Sigmoid colon (tissue), 7 donors: ENCODE measurements around the gene VAC14. TPM values are rescaled to one million over a fixed set of nuclear protein-coding genes. Genes with fewer than 3 reads are reported as not detected.
A peak's percentile ranks its signal among the peaks of the same experiment; 100 is the strongest.

Source experiments
- DNase-seq: peaks from one replicate; pipeline ENCODE4 v3.0.0-alpha.2; 2019
- H3K27ac ChIP-seq, 4 donors: fragments of 200-600 bp; sonication (generic); one replicate each; pipeline ENCODE4 v1.5.1; 2016 to 2019; ENCODE audit warnings: mild to moderate bottlenecking in 1 of 4
- H3K27me3 ChIP-seq, 3 donors: fragments of 200-600 bp; sonication (generic); one replicate each; pipeline ENCODE4 v1.5.1; 2019; ENCODE audit warnings: mild to moderate bottlenecking in 1 of 3
- H3K36me3 ChIP-seq, 4 donors: fragments of 200-600 bp; sonication (generic); one replicate each; pipeline ENCODE4 v1.5.1; 2016 to 2019
- H3K4me1 ChIP-seq, 4 donors: fragments of 200-600 bp; sonication (generic); one replicate each; pipeline ENCODE4 v1.5.1; 2017 to 2019
- H3K4me3 ChIP-seq, 4 donors: fragments of 200-600 bp; sonication (generic); one replicate each; pipeline ENCODE4 v1.5.1; 2017 to 2019; ENCODE audit warnings: mild to moderate bottlenecking in 2 of 4, moderate library complexity in 1 of 4
- H3K9me3 ChIP-seq, 4 donors: fragments of 200-600 bp in 3 of 4; sonication (generic) in 3 of 4; one replicate each; pipeline versions ENCODE4 v1.5.1 to v1.6.1; 2013 to 2019
- EP300 ChIP-seq, 4 donors: sonication (generic); formaldehyde crosslinking; IDR thresholded peaks; one replicate each; pipeline ENCODE4 v1.6.1; 2017; ENCODE audit warnings: antibody characterized with exemption in 4 of 4
- POLR2A ChIP-seq, 2 donors: fragments of 450-650 bp; IDR thresholded peaks; one replicate each; pipeline ENCODE4 v1.6.1; 2016; ENCODE audit warnings: antibody characterized with exemption in 2 of 2, mild to moderate bottlenecking in 2 of 2, moderate library complexity in 2 of 2
- POLR2AphosphoS5 ChIP-seq, 4 donors: sonication (generic); formaldehyde crosslinking; IDR thresholded peaks; one replicate each; pipeline ENCODE4 v1.6.1; 2017; ENCODE audit warnings: antibody characterized with exemption in 4 of 4
- WGBS, 2 donors: extraction: QIAGEN DNeasy Blood & Tissue Kit; methylation state at CpG; one replicate each; pipeline ENCODE4 v1.1.7; 2013; 5-methylcytosine and 5-hydroxymethylcytosine counted together
- intact Hi-C: fragments of 100-400 bp; cut with DNase I; formaldehyde crosslinking; loops from one replicate; pipeline ENCODE4 v1.15.1; 2023
- polyA plus RNA-seq, 3 donors: library from polyadenylated mRNA; stranded (reverse); fragments of 200-250 nt; gene quantifications; one replicate each; pipeline ENCODE4 v1.2.3, GENCODE V29; 2013
- total RNA-seq, 4 donors: library from RNA; depleted of rRNA; stranded (reverse); fragments of >200 nt; gene quantifications; one replicate each; pipeline ENCODE4 v1.1.0, GENCODE V29; 2016
- TF ChIP-seq, protein P1 (sequence below), 4 experiments: fragments of 450-650 bp in 3 of 4; fragments of 200-600 bp in 1 of 4; IDR thresholded peaks; one replicate each; pipeline ENCODE4 v1.5.1; 2016 to 2019; ENCODE audit warnings: antibody characterized with exemption in 4 of 4, mild to moderate bottlenecking in 3 of 4, moderate library complexity in 2 of 4
- donor health status: healthy with polysubstance abuse.
- donor health status: Bipolar disorder and iron deficiency.
- donor health status: healthy.

Gene VAC14
- total and polyA plus RNA-seq, 7 donors = 16.8 to 36.2 (median 22.1) TPM

DNA sequence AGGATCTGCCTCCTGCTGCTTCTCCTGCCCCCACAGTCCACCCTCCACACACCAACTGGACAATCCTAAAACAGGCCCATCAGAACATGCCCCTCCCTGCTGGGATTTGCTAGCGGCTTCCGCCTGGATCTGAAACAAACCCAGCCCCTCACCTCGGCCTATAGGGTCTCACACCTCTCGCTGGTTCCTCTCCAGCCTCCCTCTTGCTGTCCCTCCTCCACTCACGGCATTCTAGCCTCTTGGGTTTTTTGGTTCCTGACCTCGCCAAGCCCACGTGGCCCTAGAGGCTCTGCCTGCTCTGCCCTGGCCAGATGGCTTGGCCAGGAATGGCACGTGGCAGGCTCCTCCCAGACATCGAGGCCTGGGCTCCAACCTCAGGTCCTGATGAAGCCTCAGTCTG lies 99.4 kb downstream of the VAC14 start:
- TF ChIP-seq POLR2A (IDR thresholded peaks at IDR 0.05) (no peak), EP300 (IDR thresholded peaks at IDR 0.05) (no peak), POLR2AphosphoS5 (IDR thresholded peaks at IDR 0.05) (no peak)
- TF ChIP-seq, protein P1, sequence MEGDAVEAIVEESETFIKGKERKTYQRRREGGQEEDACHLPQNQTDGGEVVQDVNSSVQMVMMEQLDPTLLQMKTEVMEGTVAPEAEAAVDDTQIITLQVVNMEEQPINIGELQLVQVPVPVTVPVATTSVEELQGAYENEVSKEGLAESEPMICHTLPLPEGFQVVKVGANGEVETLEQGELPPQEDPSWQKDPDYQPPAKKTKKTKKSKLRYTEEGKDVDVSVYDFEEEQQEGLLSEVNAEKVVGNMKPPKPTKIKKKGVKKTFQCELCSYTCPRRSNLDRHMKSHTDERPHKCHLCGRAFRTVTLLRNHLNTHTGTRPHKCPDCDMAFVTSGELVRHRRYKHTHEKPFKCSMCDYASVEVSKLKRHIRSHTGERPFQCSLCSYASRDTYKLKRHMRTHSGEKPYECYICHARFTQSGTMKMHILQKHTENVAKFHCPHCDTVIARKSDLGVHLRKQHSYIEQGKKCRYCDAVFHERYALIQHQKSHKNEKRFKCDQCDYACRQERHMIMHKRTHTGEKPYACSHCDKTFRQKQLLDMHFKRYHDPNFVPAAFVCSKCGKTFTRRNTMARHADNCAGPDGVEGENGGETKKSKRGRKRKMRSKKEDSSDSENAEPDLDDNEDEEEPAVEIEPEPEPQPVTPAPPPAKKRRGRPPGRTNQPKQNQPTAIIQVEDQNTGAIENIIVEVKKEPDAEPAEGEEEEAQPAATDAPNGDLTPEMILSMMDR (IDR thresholded peaks at IDR 0.05) = no peak
- Histone ChIP-seq H3K4me3 (no peak overlapping the region), H3K36me3 (no peaks in the 10 kb centered on the region), H3K27me3 (no peaks in the 10 kb centered on the region), H3K9me3 (no peaks in the 10 kb centered on the region), H3K27ac (peak overlapping the region; percentile 92 to 99 (median 98)), H3K4me1 (peaks cover 6 to 98% (median 94%) of the 10 kb centered on the region in 4 donors)
- 85 to 91% methylated on average over 9 of the region's 9 CpGs for WGBS, 2 donors
- intact Hi-C loops = loop anchor here (5.0 kb wide), 1 partner anchor 36 kb away; no protein-coding TSS in a partner anchor
- no peak for DNase-seq

DNA sequence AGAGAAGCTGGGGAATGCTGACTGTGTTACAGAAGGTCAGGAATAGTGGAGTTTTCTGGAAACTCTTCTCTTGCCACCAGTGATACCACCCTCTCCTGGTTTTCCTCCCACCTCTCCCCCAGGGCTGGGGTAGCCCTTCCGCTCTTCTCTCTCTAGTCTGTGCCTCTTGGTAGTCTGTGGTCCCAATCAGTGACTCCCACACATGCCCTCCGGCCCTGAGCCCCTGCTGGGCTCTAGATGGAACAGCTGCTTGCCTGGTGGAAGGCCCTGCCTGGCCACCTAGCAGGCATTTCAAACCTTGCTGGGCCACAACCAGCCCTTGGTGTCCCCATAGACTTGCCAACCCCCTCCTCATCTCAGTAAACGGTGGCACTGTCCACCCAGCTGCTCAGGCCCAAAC lies 99.9 kb downstream of the VAC14 start:
- Histone ChIP-seq H3K36me3 (no peaks in the 10 kb centered on the region), H3K9me3 (no peaks in the 10 kb centered on the region), H3K27ac (peak overlapping the region; percentile 92 to 99 (median 98)), H3K4me3 (no peak overlapping the region), H3K27me3 (no peaks in the 10 kb centered on the region), H3K4me1 (peaks cover 6 to 98% (median 94%) of the 10 kb centered on the region in 4 donors)
- intact Hi-C loops = loop anchor here (5.0 kb wide), 1 partner anchor 36 kb away; no protein-coding TSS in a partner anchor
- no peak for DNase-seq
- TF ChIP-seq POLR2A (IDR thresholded peaks at IDR 0.05) (no peak), EP300 (IDR thresholded peaks at IDR 0.05) (no peak), POLR2AphosphoS5 (IDR thresholded peaks at IDR 0.05) (no peak)
- TF ChIP-seq, protein P1 (IDR thresholded peaks at IDR 0.05) = no peak
- WGBS, 2 donors = 84% methylated on average over 3 of the region's 3 CpGs

- intact Hi-C loops = loop anchor here (5.0 kb wide), 1 partner anchor 37 kb away; no protein-coding TSS in a partner anchor
- H3K36me3 ChIP-seq = no peaks in the 10 kb centered on the region
- H3K4me3 ChIP-seq = no peak overlapping the region
- 79 to 90% methylated on average over 30 of the region's 30 CpGs for WGBS, 2 donors
- H3K27me3 ChIP-seq = no peaks in the 10 kb centered on the region
- no peaks in the 10 kb centered on the region for H3K9me3 ChIP-seq
- peak overlapping the region; percentile 92 to 99 (median 98) for H3K27ac ChIP-seq
- peak; percentile 84 for DNase-seq
- TF ChIP-seq POLR2A (IDR thresholded peaks at IDR 0.05) (no peak), POLR2AphosphoS5 (IDR thresholded peaks at IDR 0.05) (peak in 3 of 4 donors; percentile 18 to 31 (median 26))
- H3K4me1 ChIP-seq = peaks cover 6 to 98% (median 94%) of the 10 kb centered on the region in 4 donors
Measured at GRCh38 chr16:70700101-70701020, 100.6 kb downstream of the VAC14 start.

DNA sequence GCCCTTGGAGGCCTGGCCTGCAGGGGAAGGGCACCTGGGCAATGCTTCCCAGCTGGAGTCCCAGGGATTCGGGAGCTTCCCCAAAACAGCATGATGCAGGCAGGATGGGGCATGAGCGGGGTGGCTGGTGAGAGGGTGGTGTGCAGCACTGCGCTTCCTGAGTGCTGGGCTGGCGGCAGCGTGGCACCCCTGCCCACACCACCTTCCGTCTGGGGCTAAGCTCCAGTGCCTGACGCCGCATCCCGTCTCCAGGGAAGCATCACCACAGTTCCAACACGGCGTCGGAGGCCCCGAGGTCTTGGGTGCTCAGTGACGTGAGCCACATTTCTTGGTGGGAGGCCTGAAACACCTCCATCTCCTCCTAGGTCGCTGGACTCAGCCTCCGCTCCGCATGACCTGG lies 101.3 kb downstream of the VAC14 start:
- Histone ChIP-seq H3K4me3 (no peak overlapping the region), H3K36me3 (no peaks in the 10 kb centered on the region), H3K27ac (peak overlapping the region; percentile 92 to 99 (median 98)), H3K9me3 (no peaks in the 10 kb centered on the region), H3K27me3 (no peaks in the 10 kb centered on the region), H3K4me1 (peaks cover 6 to 98% (median 94%) of the 10 kb centered on the region in 4 donors)
- TF ChIP-seq POLR2A (IDR thresholded peaks at IDR 0.05) (no peak), EP300 (IDR thresholded peaks at IDR 0.05) (no peak), POLR2AphosphoS5 (IDR thresholded peaks at IDR 0.05) (no peak)
- TF ChIP-seq, protein P1 (IDR thresholded peaks at IDR 0.05) = no peak
- WGBS, 2 donors = 89 to 95% methylated on average over 17 of the region's 17 CpGs
- intact Hi-C loops = loop anchor here (5.0 kb wide), 1 partner anchor 38 kb away; no protein-coding TSS in a partner anchor
- no peak for DNase-seq

- Histone ChIP-seq H3K27me3 (no peaks in the 10 kb centered on the region), H3K27ac (peak overlapping the region; percentile 95 to 99 (median 98)), H3K36me3 (no peaks in the 10 kb centered on the region), H3K4me3 (no peak overlapping the region), H3K9me3 (no peaks in the 10 kb centered on the region), H3K4me1 (peaks cover 6 to 98% (median 94%) of the 10 kb centered on the region in 4 donors)
- DNase-seq = no peak
- TF ChIP-seq, protein P1 (IDR thresholded peaks at IDR 0.05) = no peak
- TF ChIP-seq POLR2A (IDR thresholded peaks at IDR 0.05) = no peak
- no peak for TF ChIP-seq EP300 (IDR thresholded peaks at IDR 0.05)
- TF ChIP-seq POLR2AphosphoS5 (IDR thresholded peaks at IDR 0.05) = no peak
- WGBS, 2 donors = 91 to 92% methylated on average over 10 of the region's 10 CpGs
- intact Hi-C loops = no loop called here
Measured at GRCh38 chr16:70698901-70699300, 102.1 kb downstream of the VAC14 start.
